Right lobe of liver (tissue), 6 donors: ENCODE results near the gene NKAIN2. TPM values are rescaled to one million over a fixed set of nuclear protein-coding genes. Genes with fewer than 3 reads are reported as not detected.

Source experiments
- ATAC-seq, 4 donors: fragments of 200-7000 bp; cut with Tn5 transposase; one replicate each; pipeline ENCODE4 v1.9.1; 2020; ENCODE audit warnings: mild to moderate bottlenecking in 4 of 4, moderate library complexity in 4 of 4
- DNase-seq, 3 donors: peaks; one replicate each; pipeline ENCODE4 v3.0.0-alpha.2; 2020
- H3K27ac ChIP-seq, 3 donors: fragments of 200-600 bp; one replicate each; pipeline ENCODE4 v1.8.0; 2022
- H3K27me3 ChIP-seq, 2 donors: fragments of 200-600 bp; one replicate each; pipeline ENCODE4 v1.8.0; 2022
- H3K36me3 ChIP-seq, 4 donors: fragments of 200-600 bp; sonication (generic) in 1 of 4; one replicate each; pipeline versions ENCODE4 v1.5.1 to v1.8.0; 2017 to 2022; ENCODE audit warnings: control low read depth in 1 of 4
- H3K4me1 ChIP-seq, 4 donors: fragments of 200-600 bp; sonication (generic) in 1 of 4; one replicate each; pipeline versions ENCODE4 v1.5.1 to v1.8.0; 2017 to 2022; ENCODE audit warnings: control low read depth in 1 of 4
- H3K4me3 ChIP-seq, 3 donors: fragments of 200-600 bp; one replicate each; pipeline ENCODE4 v1.8.0; 2022
- H3K9me3 ChIP-seq, 4 donors: fragments of 200-600 bp; sonication (generic) in 1 of 4; one replicate each; pipeline versions ENCODE4 v1.5.1 to v1.8.0; 2017 to 2022; ENCODE audit warnings: control low read depth in 1 of 4
- CTCF ChIP-seq, 4 donors: fragments of 200-600 bp in 3 of 4; fragments of 450-650 bp in 1 of 4; IDR thresholded peaks; one replicate each; pipeline versions ENCODE4 v1.5.1 to v1.8.0; 2016 to 2022; ENCODE audit warnings: antibody characterized with exemption in 4 of 4, mild to moderate bottlenecking in 2 of 4
- POLR2A ChIP-seq: fragments of 450-650 bp; IDR thresholded peaks from one replicate; pipeline ENCODE4 v1.6.1; 2017; ENCODE audit warnings: antibody characterized with exemption, mild to moderate bottlenecking
- WGBS: methylation state at CpG from one replicate; pipeline ENCODE4 v1.1.6; 2018; ENCODE audit warnings: low coverage, low lambda C conversion rate; ENCODE audit not compliant: insufficient coverage; ENCODE audit errors: missing lambda C conversion rate; 5-methylcytosine and 5-hydroxymethylcytosine counted together
- intact Hi-C, 2 donors: fragments of 100-400 bp; cut with DNase I; formaldehyde crosslinking; loops; one replicate each; pipeline versions ENCODE4 v1.11.2 to v1.14.1; 2022
- total RNA-seq, 6 experiments: library from RNA; depleted of rRNA in 2 of 6; stranded (reverse); fragments of >200 nt in 2 of 6; fragmentation: NEBNext Ultra II Directional in 3 of 6; extraction: Animal tissue kit (Norgen Biotek cat#: 25700) in 3 of 6; gene quantifications; one replicate each; pipeline versions ENCODE4 v1.1.0 to v1.2.4, GENCODE V29; 2016 to 2023
- donor health status: DM: no; HTN: yes; CAD: no.
- donor health status: DM: no; HTN: no; CAD: no.
- donor health status: DM: no; HTN: no; CAD: no.
- donor health status: DM: no; HTN: yes; CAD: no.
- donor health status: DM: no; HTN: yes; CAD: no.

NKAIN2 gene
- total RNA-seq, 6 experiments from 2014 or later: 0.16 to 0.28 TPM; not detected in 4

- ATAC-seq (no peak), DNase-seq (no peak)
- TF ChIP-seq POLR2A: no peak
- TF ChIP-seq CTCF (IDR thresholded peaks at IDR 0.05): no peak
- intact Hi-C loops: no loop called here
- 62% methylated on average over 6 of the region's 6 CpGs for WGBS
- no peak overlapping the region for H3K4me3 ChIP-seq
- no peaks in the 10 kb centered on the region for H3K4me1 ChIP-seq
- H3K27me3 ChIP-seq: no peaks in the 10 kb centered on the region
- H3K27ac ChIP-seq: no peak overlapping the region
- H3K9me3 ChIP-seq: peaks cover 0 to 5% (median 0%) of the 10 kb centered on the region in 4 donors
- H3K36me3 ChIP-seq: no peaks in the 10 kb centered on the region
Observed at GRCh38 chr6:124682751-124683150, 879.1 kb downstream of the NKAIN2 start.

DNA sequence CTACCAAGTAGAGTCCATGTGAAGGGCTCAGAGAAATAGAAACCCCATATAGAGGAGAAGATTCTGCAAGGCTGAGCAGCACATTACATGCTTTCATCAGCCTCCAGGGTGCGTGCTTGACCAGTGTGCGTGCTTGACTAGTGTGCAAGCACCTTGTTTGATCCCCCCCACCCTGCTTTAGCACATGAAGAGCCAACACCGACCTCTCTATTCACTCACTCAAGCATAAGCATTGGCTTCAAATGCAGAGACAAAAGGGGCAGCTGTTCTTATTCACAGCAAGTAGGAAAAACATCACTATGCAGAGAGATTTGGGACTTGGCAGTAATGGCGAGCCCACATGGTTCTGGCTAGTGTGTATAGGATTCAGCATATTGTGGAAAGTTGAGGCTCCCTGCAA is 879.8 kb downstream of the NKAIN2 start:
- no peak for DNase-seq
- TF ChIP-seq CTCF (IDR thresholded peaks at IDR 0.05) (no peak), POLR2A (no peak)
- no peaks in the 10 kb centered on the region for H3K27me3 ChIP-seq
- 65% methylated on average over 4 of the region's 4 CpGs for WGBS
- H3K36me3 ChIP-seq: no peaks in the 10 kb centered on the region
- H3K9me3 ChIP-seq: no peaks in the 10 kb centered on the region
- intact Hi-C loops: no loop called here
- H3K27ac ChIP-seq: no peak overlapping the region
- ATAC-seq: no peak
- no peaks in the 10 kb centered on the region for H3K4me1 ChIP-seq
- H3K4me3 ChIP-seq: no peak overlapping the region

- Histone ChIP-seq H3K9me3 (no peaks in the 10 kb centered on the region), H3K27ac (no peak overlapping the region), H3K4me1 (no peaks in the 10 kb centered on the region), H3K4me3 (no peak overlapping the region), H3K36me3 (no peaks in the 10 kb centered on the region), H3K27me3 (no peaks in the 10 kb centered on the region)
- intact Hi-C loops: no loop called here
- ATAC-seq: no peak
- TF ChIP-seq CTCF (IDR thresholded peaks at IDR 0.05): no peak
- no peak for TF ChIP-seq POLR2A
- 35% methylated on average over 2 of the region's 2 CpGs for WGBS
- DNase-seq: no peak
Observed at GRCh38 chr6:124684621-124685020, 881.0 kb downstream of the NKAIN2 start.

- no peaks in the 10 kb centered on the region for H3K27me3 ChIP-seq
- H3K4me3 ChIP-seq: no peak overlapping the region
- ATAC-seq: no peak
Observed at GRCh38 chr6:124688369-124688768, 884.7 kb downstream of the NKAIN2 start.

More at GRCh38 chr6:124688369-124688768, 884.7 kb downstream of the NKAIN2 start:
- Histone ChIP-seq H3K27ac (no peak overlapping the region), H3K36me3 (no peaks in the 10 kb centered on the region), H3K9me3 (no peaks in the 10 kb centered on the region), H3K4me1 (no peaks in the 10 kb centered on the region)
- DNase-seq: no peak
- no peak for TF ChIP-seq POLR2A
- no peak for TF ChIP-seq CTCF (IDR thresholded peaks at IDR 0.05)
- intact Hi-C loops: no loop called here
